ENCODE results near the gene ZNF236.

ZNF236 gene

DNA sequence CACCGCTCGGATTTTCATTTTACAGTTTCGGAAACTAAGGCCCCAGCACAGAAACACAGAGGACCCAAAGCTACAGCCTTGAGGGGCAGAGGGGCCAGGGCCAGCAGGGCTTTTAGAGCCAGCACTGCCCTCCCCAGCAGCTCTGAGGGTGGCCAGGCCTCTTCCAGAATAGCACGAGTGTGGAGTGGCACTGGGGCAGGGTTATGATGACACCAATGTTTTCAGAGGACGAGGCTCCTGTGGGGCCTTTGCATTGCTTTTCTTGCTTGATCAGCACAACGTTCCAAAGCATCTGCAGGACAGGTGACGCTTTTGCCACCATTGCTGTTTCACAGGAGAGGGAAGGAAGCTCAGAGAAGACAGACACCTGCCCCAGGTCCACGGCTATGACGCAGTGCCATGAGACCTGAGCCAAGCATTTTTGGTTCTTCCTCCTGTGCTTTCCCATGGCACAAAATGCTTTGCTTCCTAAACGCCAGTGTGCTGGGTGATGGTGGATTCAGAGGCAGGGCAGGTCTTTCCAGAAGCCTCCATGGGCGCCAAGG, 183.4 kb downstream of the ZNF236 start:
- Histone ChIP-seq H3K9me2 (replicated peaks; ENCODE audit: insufficient read depth, low read length) (no peaks in the 10 kb centered on the region), H3K4me3 (ENCODE audit: insufficient read depth, low read length, poor library complexity, severe bottlenecking) (no peak overlapping the region), H3K4me2 (ENCODE audit: low read depth, low read length, poor library complexity, severe bottlenecking) (no peak overlapping the region), H2AFZ (ENCODE audit: low read depth, low read length, severe bottlenecking) (no peak overlapping the region), H4K20me1 (ENCODE audit: low read depth, low read length) (no peaks in the 10 kb centered on the region), H3F3A (ENCODE audit: insufficient read depth) (peaks cover 13% of the 10 kb centered on the region), H3K36me3 (ENCODE audit: low read length) (no peaks in the 10 kb centered on the region), H3K27me3 (ENCODE audit: low read length) (no peaks in the 10 kb centered on the region), H3K27ac (ENCODE audit: low read depth, low read length) (no peak overlapping the region), H3K9ac (ENCODE audit: low read length) (no peak overlapping the region), H3K9me3 (ENCODE audit: insufficient read depth, low read length) (no peaks in the 10 kb centered on the region), H3K79me2 (ENCODE audit: insufficient read depth, low read length) (no peaks in the 10 kb centered on the region)
- TF ChIP-seq, protein P1, sequence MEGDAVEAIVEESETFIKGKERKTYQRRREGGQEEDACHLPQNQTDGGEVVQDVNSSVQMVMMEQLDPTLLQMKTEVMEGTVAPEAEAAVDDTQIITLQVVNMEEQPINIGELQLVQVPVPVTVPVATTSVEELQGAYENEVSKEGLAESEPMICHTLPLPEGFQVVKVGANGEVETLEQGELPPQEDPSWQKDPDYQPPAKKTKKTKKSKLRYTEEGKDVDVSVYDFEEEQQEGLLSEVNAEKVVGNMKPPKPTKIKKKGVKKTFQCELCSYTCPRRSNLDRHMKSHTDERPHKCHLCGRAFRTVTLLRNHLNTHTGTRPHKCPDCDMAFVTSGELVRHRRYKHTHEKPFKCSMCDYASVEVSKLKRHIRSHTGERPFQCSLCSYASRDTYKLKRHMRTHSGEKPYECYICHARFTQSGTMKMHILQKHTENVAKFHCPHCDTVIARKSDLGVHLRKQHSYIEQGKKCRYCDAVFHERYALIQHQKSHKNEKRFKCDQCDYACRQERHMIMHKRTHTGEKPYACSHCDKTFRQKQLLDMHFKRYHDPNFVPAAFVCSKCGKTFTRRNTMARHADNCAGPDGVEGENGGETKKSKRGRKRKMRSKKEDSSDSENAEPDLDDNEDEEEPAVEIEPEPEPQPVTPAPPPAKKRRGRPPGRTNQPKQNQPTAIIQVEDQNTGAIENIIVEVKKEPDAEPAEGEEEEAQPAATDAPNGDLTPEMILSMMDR (IDR thresholded peaks at IDR 0.05; ENCODE audit: insufficient read depth, low read length, poor library complexity, severe bottlenecking), result no peak
- TF ChIP-seq EZH2phosphoT487 (conservative IDR thresholded peaks at IDR 0.05; ENCODE audit: low read length), result no peak

DNA sequence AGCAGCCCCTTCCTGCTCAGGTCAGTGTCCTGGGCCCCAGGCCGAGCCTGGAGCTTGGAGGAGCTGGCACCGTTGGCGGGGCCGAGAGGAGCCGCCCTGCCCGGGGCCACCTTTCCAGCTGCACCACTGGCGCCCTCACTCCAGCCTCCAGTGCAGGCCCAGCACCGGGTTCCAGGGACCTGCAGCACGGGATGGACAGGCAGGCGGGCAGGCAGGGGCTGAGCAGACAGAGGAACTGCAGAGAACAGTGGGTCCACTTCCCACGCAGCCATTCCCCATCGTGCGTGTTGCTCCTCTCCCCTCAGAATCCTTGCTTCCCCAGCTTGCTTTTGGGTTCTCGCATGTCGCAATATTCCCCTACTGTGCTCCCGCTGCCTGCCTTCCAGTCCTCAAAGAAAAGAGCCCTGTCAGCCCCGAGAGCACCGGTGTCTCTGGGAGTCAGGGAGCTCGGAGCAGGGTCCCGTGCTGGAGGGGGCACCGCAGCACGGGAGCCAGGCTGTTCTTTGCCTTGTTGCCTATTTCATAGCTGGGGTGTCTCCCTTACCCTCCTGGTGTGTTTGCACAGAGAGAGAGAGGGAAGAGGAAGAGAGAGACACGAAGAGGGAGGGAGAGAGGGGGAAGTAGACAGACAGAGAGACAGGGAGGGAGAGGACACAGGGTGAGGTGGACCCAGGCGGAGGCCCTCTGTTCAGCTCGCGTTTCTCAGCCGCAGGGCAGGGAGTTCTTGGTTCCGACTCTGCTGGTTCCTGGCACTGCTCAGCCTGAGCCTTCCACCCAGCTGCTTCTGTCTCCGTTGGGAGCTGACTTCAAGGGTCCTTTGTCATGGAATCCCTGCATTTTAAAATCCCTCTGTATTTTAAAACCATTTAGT, 184.2 kb downstream of the ZNF236 start:
- H3K4me3 ChIP-seq (ENCODE audit: insufficient read depth, low read length, poor library complexity, severe bottlenecking), result no peak overlapping the region
- H4K20me1 ChIP-seq (ENCODE audit: low read depth, low read length), result no peaks in the 10 kb centered on the region
- no peaks in the 10 kb centered on the region; the same call in 1 of the 2 replicates for H3K79me2 ChIP-seq (ENCODE audit: insufficient read depth, low read length)
- no peak overlapping the region for H3K27ac ChIP-seq (ENCODE audit: low read depth, low read length)
- no peak for TF ChIP-seq EZH2phosphoT487 (conservative IDR thresholded peaks at IDR 0.05; ENCODE audit: low read length)
- TF ChIP-seq, protein P1 (IDR thresholded peaks at IDR 0.05; ENCODE audit: insufficient read depth, low read length, poor library complexity, severe bottlenecking), result no peak
- H3K9me3 ChIP-seq (ENCODE audit: insufficient read depth, low read length), result no peaks in the 10 kb centered on the region
- no peak overlapping the region for H3K4me2 ChIP-seq (ENCODE audit: low read depth, low read length, poor library complexity, severe bottlenecking)
- H3F3A ChIP-seq (ENCODE audit: insufficient read depth), result peaks cover 13% of the 10 kb centered on the region
- H3K9me2 ChIP-seq (replicated peaks; ENCODE audit: insufficient read depth, low read length), result no peaks in the 10 kb centered on the region
- no peak overlapping the region for H2AFZ ChIP-seq (ENCODE audit: low read depth, low read length, severe bottlenecking)
- H3K27me3 ChIP-seq (ENCODE audit: low read length), result no peaks in the 10 kb centered on the region
- no peak overlapping the region for H3K9ac ChIP-seq (ENCODE audit: low read length)
- 0 out of 2 replicates have a peak, but pooled peaks cover under 1% of the 10 kb centered on the region for H3K36me3 ChIP-seq (ENCODE audit: low read length)

DNA sequence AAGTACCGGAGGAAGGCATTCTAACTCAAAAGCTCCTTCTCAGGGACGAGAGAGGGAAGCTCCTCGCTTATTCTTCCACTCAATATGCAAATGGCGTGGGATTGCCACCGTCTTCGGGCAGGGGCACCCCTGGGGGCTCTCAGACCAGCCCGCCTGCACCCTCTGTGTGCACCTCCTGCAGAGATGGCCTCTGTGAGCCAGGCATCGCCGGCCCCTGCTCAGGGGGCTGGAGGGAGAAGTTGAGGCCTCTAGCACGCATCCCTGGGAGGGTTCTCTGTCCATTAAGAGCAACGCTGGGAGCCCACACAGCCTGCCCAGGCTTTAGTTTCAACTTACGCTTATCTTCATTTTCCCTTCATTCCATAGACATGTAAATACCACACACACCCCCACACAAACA, 184.9 kb downstream of the ZNF236 start:
- H4K20me1 ChIP-seq (ENCODE audit: low read depth, low read length), result no peaks in the 10 kb centered on the region
- no peak overlapping the region for H2AFZ ChIP-seq (ENCODE audit: low read depth, low read length, severe bottlenecking)
- H3F3A ChIP-seq (ENCODE audit: insufficient read depth), result peaks cover 13% of the 10 kb centered on the region
- no peak overlapping the region for H3K4me3 ChIP-seq (ENCODE audit: insufficient read depth, low read length, poor library complexity, severe bottlenecking)
- TF ChIP-seq, protein P1 (IDR thresholded peaks at IDR 0.05; ENCODE audit: insufficient read depth, low read length, poor library complexity, severe bottlenecking), result no peak
- TF ChIP-seq EZH2phosphoT487 (conservative IDR thresholded peaks at IDR 0.05; ENCODE audit: low read length), result no peak
- no peak overlapping the region for H3K4me2 ChIP-seq (ENCODE audit: low read depth, low read length, poor library complexity, severe bottlenecking)
- H3K36me3 ChIP-seq (ENCODE audit: low read length), result 0 out of 2 replicates have a peak, but pooled peaks cover 3% of the 10 kb centered on the region
- H3K27me3 ChIP-seq (ENCODE audit: low read length), result no peaks in the 10 kb centered on the region
- no peak overlapping the region for H3K27ac ChIP-seq (ENCODE audit: low read depth, low read length)
- no peaks in the 10 kb centered on the region; the same call in 1 of the 2 replicates for H3K79me2 ChIP-seq (ENCODE audit: insufficient read depth, low read length)
- H3K9me3 ChIP-seq (ENCODE audit: insufficient read depth, low read length), result no peaks in the 10 kb centered on the region
- H3K9ac ChIP-seq (ENCODE audit: low read length), result no peak overlapping the region
- no peaks in the 10 kb centered on the region for H3K9me2 ChIP-seq (replicated peaks; ENCODE audit: insufficient read depth, low read length)

All from SU-DHL-6 (cell line).